HG03097 (cell line): Measurements from ENCODE around the gene AKR7A3.
"Not testable (repeated sequence)": the region's sequence is repeated elsewhere in the genome, so short reads cannot be mapped to it uniquely, and the experiment has no call there.

Experiments used
- ATAC-seq: cut with Tn5 transposase; IDR thresholded peaks from one replicate; pipeline ENCODE4 v1.9.1; 2021; ENCODE audit not compliant: unreplicated experiment, low FRiP score

Gene AKR7A3

GRCh38 chr1:19300211-19300610, 11.6 kb upstream of the AKR7A3 start:
- ATAC-seq, result no peak

GRCh38 chr1:19294638-19295037, 6.1 kb upstream of the AKR7A3 start:
- no peak for ATAC-seq

GRCh38 chr1:19289244-19289643, 674 bp upstream of the AKR7A3 start:
- ATAC-seq, result no peak

- no peak for ATAC-seq
Observed at GRCh38 chr1:19287436-19288185, 959 bp downstream of the AKR7A3 start.

GRCh38 chr1:19285807-19286206, 2.8 kb downstream of the AKR7A3 start:
- ATAC-seq, result not testable (repeated sequence)

GRCh38 chr1:19285366-19285765, 3.2 kb downstream of the AKR7A3 start:
- ATAC-seq, result not testable (repeated sequence)

- no peak for ATAC-seq
Observed at GRCh38 chr1:19284881-19285280, 3.7 kb downstream of the AKR7A3 start.

GRCh38 chr1:19283891-19284290, 4.7 kb downstream of the AKR7A3 start:
- ATAC-seq, result no peak

- ATAC-seq, result no peak
Observed at GRCh38 chr1:19274636-19275035, 13.9 kb downstream of the AKR7A3 start.

GRCh38 chr1:19273844-19274531, 14.6 kb downstream of the AKR7A3 start:
- ATAC-seq, result not testable (repeated sequence)

- no peak for ATAC-seq
Observed at GRCh38 chr1:19273106-19273843, 15.3 kb downstream of the AKR7A3 start.

GRCh38 chr1:19272064-19272463, 16.5 kb downstream of the AKR7A3 start:
- ATAC-seq, result no peak

GRCh38 chr1:19270343-19270730, 18.2 kb downstream of the AKR7A3 start:
- not testable (repeated sequence) for ATAC-seq

GRCh38 chr1:19269427-19270342, 18.9 kb downstream of the AKR7A3 start:
- not testable (repeated sequence) for ATAC-seq

- no peak for ATAC-seq
Observed at GRCh38 chr1:19268445-19268844, 20.1 kb downstream of the AKR7A3 start.

- no peak for ATAC-seq
Observed at GRCh38 chr1:19262744-19263143, 25.8 kb downstream of the AKR7A3 start.

GRCh38 chr1:19262047-19262446, 26.5 kb downstream of the AKR7A3 start:
- no peak for ATAC-seq

GRCh38 chr1:19260211-19261138, 28.1 kb downstream of the AKR7A3 start:
- ATAC-seq, result no peak

- no peak for ATAC-seq
Observed at GRCh38 chr1:19258353-19258752, 30.2 kb downstream of the AKR7A3 start.
